ENCODE measurements around the gene COG4.

The COG4 gene

GRCh38 chr16:70523076-70523742 lies at the start of gene COG4:
Gene COG4 (minus strand): TSS chr16:70523554. CDS start chr16:70523543, 11 bp downstream.
- Mint-ChIP-seq H3K27me3 (no peaks in the 10 kb centered on the region), H3K4me1 (ENCODE audit: low read depth) (peaks cover 46% of the 10 kb centered on the region), H3K9me3 (ENCODE audit: low read depth) (no peaks in the 10 kb centered on the region), H3K4me3 (peak within 1 kb of the TSS; percentile 97), H3K27ac (peak within 1 kb of the TSS; percentile 99), H3K36me3 (peaks cover 21% of the 10 kb centered on the region)

GRCh38 chr16:70572926-70573270 lies 49.5 kb upstream of the COG4 start:
- no peaks in the 10 kb centered on the region for H3K9me3 Mint-ChIP-seq (ENCODE audit: low read depth)
- H3K4me3 Mint-ChIP-seq, result no peak overlapping the region
- peaks cover 27% of the 10 kb centered on the region for H3K4me1 Mint-ChIP-seq (ENCODE audit: low read depth)
- peak overlapping the region; percentile 41 for H3K27ac Mint-ChIP-seq
- no peaks in the 10 kb centered on the region for H3K27me3 Mint-ChIP-seq
- H3K36me3 Mint-ChIP-seq, result peaks cover 9% of the 10 kb centered on the region

GRCh38 chr16:70572050-70572925 lies 48.9 kb upstream of the COG4 start:
- Mint-ChIP-seq H3K27me3 (no peaks in the 10 kb centered on the region), H3K9me3 (ENCODE audit: low read depth) (no peaks in the 10 kb centered on the region), H3K4me3 (no peak overlapping the region), H3K36me3 (peaks cover 9% of the 10 kb centered on the region), H3K27ac (peak overlapping the region; percentile 87), H3K4me1 (ENCODE audit: low read depth) (peaks cover 27% of the 10 kb centered on the region)

- H3K36me3 Mint-ChIP-seq, result peaks cover 11% of the 10 kb centered on the region
These were observed 48.3 kb upstream of the COG4 start for GRCh38 chr16:70571623-70572022.

GRCh38 chr16:70570967-70571570 lies 47.7 kb upstream of the COG4 start:
- Mint-ChIP-seq H3K4me3 (no peak overlapping the region), H3K27ac (peak overlapping the region; percentile 50), H3K27me3 (no peaks in the 10 kb centered on the region), H3K4me1 (ENCODE audit: low read depth) (peaks cover 22% of the 10 kb centered on the region), H3K36me3 (peaks cover 11% of the 10 kb centered on the region), H3K9me3 (ENCODE audit: low read depth) (no peaks in the 10 kb centered on the region)

More at GRCh38 chr16:70571623-70572022, 48.3 kb upstream of the COG4 start:
- H3K9me3 Mint-ChIP-seq (ENCODE audit: low read depth), result no peaks in the 10 kb centered on the region
- no peak overlapping the region for H3K4me3 Mint-ChIP-seq
- H3K27ac Mint-ChIP-seq, result peak overlapping the region; percentile 87
- no peaks in the 10 kb centered on the region for H3K27me3 Mint-ChIP-seq
- peaks cover 25% of the 10 kb centered on the region for H3K4me1 Mint-ChIP-seq (ENCODE audit: low read depth)

- no peaks in the 10 kb centered on the region for H3K27me3 Mint-ChIP-seq
These were observed 46.4 kb upstream of the COG4 start for GRCh38 chr16:70569752-70570151.

GRCh38 chr16:70568601-70569237 lies 45.4 kb upstream of the COG4 start:
- peak overlapping the region; percentile 16 for H3K27ac Mint-ChIP-seq

More at GRCh38 chr16:70569752-70570151, 46.4 kb upstream of the COG4 start:
- Mint-ChIP-seq H3K9me3 (ENCODE audit: low read depth) (no peaks in the 10 kb centered on the region), H3K4me3 (no peak overlapping the region), H3K36me3 (peaks cover 10% of the 10 kb centered on the region), H3K4me1 (ENCODE audit: low read depth) (peaks cover 19% of the 10 kb centered on the region), H3K27ac (no peak overlapping the region)

GRCh38 chr16:70565053-70565452 lies 41.7 kb upstream of the COG4 start:
- peaks cover 4% of the 10 kb centered on the region for H3K36me3 Mint-ChIP-seq
- H3K27ac Mint-ChIP-seq, result no peak overlapping the region
- no peaks in the 10 kb centered on the region for H3K9me3 Mint-ChIP-seq (ENCODE audit: low read depth)
- no peak overlapping the region for H3K4me3 Mint-ChIP-seq
- peaks cover 3% of the 10 kb centered on the region for H3K4me1 Mint-ChIP-seq (ENCODE audit: low read depth)
- no peaks in the 10 kb centered on the region for H3K27me3 Mint-ChIP-seq

More at GRCh38 chr16:70568601-70569237, 45.4 kb upstream of the COG4 start:
- no peak overlapping the region for H3K4me3 Mint-ChIP-seq
- peaks cover 9% of the 10 kb centered on the region for H3K36me3 Mint-ChIP-seq
- H3K9me3 Mint-ChIP-seq (ENCODE audit: low read depth), result no peaks in the 10 kb centered on the region
- H3K27me3 Mint-ChIP-seq, result no peaks in the 10 kb centered on the region
- peaks cover 16% of the 10 kb centered on the region for H3K4me1 Mint-ChIP-seq (ENCODE audit: low read depth)

- no peak overlapping the region for H3K27ac Mint-ChIP-seq
- no peaks in the 10 kb centered on the region for H3K4me1 Mint-ChIP-seq (ENCODE audit: low read depth)
- peaks cover 4% of the 10 kb centered on the region for H3K36me3 Mint-ChIP-seq
- H3K4me3 Mint-ChIP-seq, result no peak overlapping the region
- H3K9me3 Mint-ChIP-seq (ENCODE audit: low read depth), result no peaks in the 10 kb centered on the region
- no peaks in the 10 kb centered on the region for H3K27me3 Mint-ChIP-seq
These were observed 40.3 kb upstream of the COG4 start for GRCh38 chr16:70563636-70564035.

GRCh38 chr16:70561623-70562022 lies 38.3 kb upstream of the COG4 start:
- Mint-ChIP-seq H3K27me3 (no peaks in the 10 kb centered on the region), H3K9me3 (ENCODE audit: low read depth) (no peaks in the 10 kb centered on the region), H3K27ac (peak overlapping the region; percentile 41), H3K4me1 (ENCODE audit: low read depth) (peaks cover 2% of the 10 kb centered on the region), H3K36me3 (peaks cover 2% of the 10 kb centered on the region), H3K4me3 (no peak overlapping the region)

- Mint-ChIP-seq H3K4me3 (no peak overlapping the region), H3K36me3 (no peaks in the 10 kb centered on the region), H3K27me3 (no peaks in the 10 kb centered on the region), H3K9me3 (ENCODE audit: low read depth) (no peaks in the 10 kb centered on the region), H3K27ac (peak overlapping the region; percentile 28), H3K4me1 (ENCODE audit: low read depth) (peaks cover 22% of the 10 kb centered on the region)
These were observed 32.7 kb upstream of the COG4 start for GRCh38 chr16:70556063-70556462.

GRCh38 chr16:70553645-70554044 lies 30.3 kb upstream of the COG4 start:
- Mint-ChIP-seq H3K27me3 (no peaks in the 10 kb centered on the region), H3K27ac (peak overlapping the region; percentile 30), H3K36me3 (peaks cover 2% of the 10 kb centered on the region), H3K4me1 (ENCODE audit: low read depth) (peaks cover 31% of the 10 kb centered on the region), H3K9me3 (ENCODE audit: low read depth) (no peaks in the 10 kb centered on the region), H3K4me3 (no peak overlapping the region)

GRCh38 chr16:70552675-70553074 lies 29.3 kb upstream of the COG4 start:
- Mint-ChIP-seq H3K4me1 (ENCODE audit: low read depth) (peaks cover 36% of the 10 kb centered on the region), H3K9me3 (ENCODE audit: low read depth) (no peaks in the 10 kb centered on the region), H3K4me3 (no peak overlapping the region), H3K36me3 (peaks cover 2% of the 10 kb centered on the region), H3K27me3 (no peaks in the 10 kb centered on the region), H3K27ac (no peak overlapping the region)

GRCh38 chr16:70551788-70552187 lies 28.4 kb upstream of the COG4 start:
- peaks cover 2% of the 10 kb centered on the region for H3K36me3 Mint-ChIP-seq
- peaks cover 34% of the 10 kb centered on the region for H3K4me1 Mint-ChIP-seq (ENCODE audit: low read depth)
- H3K9me3 Mint-ChIP-seq (ENCODE audit: low read depth), result no peaks in the 10 kb centered on the region
- no peaks in the 10 kb centered on the region for H3K27me3 Mint-ChIP-seq
- H3K4me3 Mint-ChIP-seq, result no peak overlapping the region
- peak overlapping the region; percentile 28 for H3K27ac Mint-ChIP-seq

- Mint-ChIP-seq H3K27ac (no peak overlapping the region), H3K4me3 (no peak overlapping the region), H3K27me3 (no peaks in the 10 kb centered on the region), H3K4me1 (ENCODE audit: low read depth) (peaks cover 29% of the 10 kb centered on the region), H3K36me3 (peaks cover 3% of the 10 kb centered on the region), H3K9me3 (ENCODE audit: low read depth) (no peaks in the 10 kb centered on the region)
These were observed 26.7 kb upstream of the COG4 start for GRCh38 chr16:70550082-70550481.
